SU-DHL-6 (cell line): ENCODE data around the gene STXBP3.

Source experiments
- EZH2phosphoT487 ChIP-seq: fragments of 200-600 bp; sonication (generic), shearing (Covaris generic); conservative IDR thresholded peaks from 2 replicates; pipeline ENCODE4 v1.6.1; 2018; ENCODE audit warnings: mild to moderate bottlenecking, antibody characterized with exemption, low read length, moderate library complexity, mixed read lengths
- TF ChIP-seq, protein P1 (sequence below): fragments of 200-600 bp; sonication (generic); IDR thresholded peaks from one replicate; pipeline ENCODE4 v1.5.1; 2017; ENCODE audit warnings: antibody characterized with exemption, mild to moderate bottlenecking, low read length, moderate library complexity; ENCODE audit not compliant: insufficient read depth, poor library complexity, severe bottlenecking

- TF ChIP-seq, protein P1, sequence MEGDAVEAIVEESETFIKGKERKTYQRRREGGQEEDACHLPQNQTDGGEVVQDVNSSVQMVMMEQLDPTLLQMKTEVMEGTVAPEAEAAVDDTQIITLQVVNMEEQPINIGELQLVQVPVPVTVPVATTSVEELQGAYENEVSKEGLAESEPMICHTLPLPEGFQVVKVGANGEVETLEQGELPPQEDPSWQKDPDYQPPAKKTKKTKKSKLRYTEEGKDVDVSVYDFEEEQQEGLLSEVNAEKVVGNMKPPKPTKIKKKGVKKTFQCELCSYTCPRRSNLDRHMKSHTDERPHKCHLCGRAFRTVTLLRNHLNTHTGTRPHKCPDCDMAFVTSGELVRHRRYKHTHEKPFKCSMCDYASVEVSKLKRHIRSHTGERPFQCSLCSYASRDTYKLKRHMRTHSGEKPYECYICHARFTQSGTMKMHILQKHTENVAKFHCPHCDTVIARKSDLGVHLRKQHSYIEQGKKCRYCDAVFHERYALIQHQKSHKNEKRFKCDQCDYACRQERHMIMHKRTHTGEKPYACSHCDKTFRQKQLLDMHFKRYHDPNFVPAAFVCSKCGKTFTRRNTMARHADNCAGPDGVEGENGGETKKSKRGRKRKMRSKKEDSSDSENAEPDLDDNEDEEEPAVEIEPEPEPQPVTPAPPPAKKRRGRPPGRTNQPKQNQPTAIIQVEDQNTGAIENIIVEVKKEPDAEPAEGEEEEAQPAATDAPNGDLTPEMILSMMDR: no peak
- TF ChIP-seq EZH2phosphoT487: no peak
Observed at GRCh38 chr1:108699375-108700332, 46.8 kb upstream of the STXBP3 start.
